ENCODE results near the gene FASTKD3.

DNA sequence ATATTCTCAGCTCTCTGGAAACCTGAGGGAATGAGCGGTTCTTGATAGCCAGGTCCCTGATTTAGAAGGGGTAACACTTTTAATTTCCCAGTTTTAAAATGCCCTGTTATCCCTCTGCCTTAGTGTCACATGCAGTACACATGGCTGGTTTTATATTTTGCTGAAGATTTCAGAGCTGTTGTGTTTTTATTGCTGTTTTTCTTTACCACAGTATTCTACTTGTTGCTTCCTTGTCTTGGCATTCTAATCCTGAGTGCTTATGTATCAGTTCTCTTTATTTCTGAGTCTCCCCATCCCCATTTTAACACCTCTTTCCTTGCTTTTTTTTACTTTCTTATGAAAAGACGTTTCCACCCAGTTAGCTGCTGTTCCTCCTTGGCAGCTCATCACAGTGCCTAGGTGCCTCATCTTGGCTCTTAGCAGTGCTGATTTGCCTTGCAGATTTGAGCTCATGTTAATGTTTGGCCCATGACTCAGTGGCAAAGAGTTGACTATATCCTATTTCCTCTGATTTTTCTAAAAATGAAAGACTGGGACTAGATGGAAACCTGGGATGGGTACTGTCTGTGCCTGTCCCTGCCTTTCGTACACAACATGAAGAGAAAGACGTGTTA, 3.8 kb upstream of the FASTKD3 start:
- TF ChIP-seq POLR2A (IDR thresholded peaks at IDR 0.05) = no peak
- TF ChIP-seq, protein P1, sequence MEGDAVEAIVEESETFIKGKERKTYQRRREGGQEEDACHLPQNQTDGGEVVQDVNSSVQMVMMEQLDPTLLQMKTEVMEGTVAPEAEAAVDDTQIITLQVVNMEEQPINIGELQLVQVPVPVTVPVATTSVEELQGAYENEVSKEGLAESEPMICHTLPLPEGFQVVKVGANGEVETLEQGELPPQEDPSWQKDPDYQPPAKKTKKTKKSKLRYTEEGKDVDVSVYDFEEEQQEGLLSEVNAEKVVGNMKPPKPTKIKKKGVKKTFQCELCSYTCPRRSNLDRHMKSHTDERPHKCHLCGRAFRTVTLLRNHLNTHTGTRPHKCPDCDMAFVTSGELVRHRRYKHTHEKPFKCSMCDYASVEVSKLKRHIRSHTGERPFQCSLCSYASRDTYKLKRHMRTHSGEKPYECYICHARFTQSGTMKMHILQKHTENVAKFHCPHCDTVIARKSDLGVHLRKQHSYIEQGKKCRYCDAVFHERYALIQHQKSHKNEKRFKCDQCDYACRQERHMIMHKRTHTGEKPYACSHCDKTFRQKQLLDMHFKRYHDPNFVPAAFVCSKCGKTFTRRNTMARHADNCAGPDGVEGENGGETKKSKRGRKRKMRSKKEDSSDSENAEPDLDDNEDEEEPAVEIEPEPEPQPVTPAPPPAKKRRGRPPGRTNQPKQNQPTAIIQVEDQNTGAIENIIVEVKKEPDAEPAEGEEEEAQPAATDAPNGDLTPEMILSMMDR (IDR thresholded peaks at IDR 0.05) = no peak
- TF ChIP-seq EP300 (IDR thresholded peaks at IDR 0.05; ENCODE audit: low read depth) = no peak
- TF ChIP-seq POLR2AphosphoS5 (IDR thresholded peaks at IDR 0.05) = no peak

Measured in transverse colon (tissue), 4 donors.